ENCODE data around the gene ASTN2.

DNA sequence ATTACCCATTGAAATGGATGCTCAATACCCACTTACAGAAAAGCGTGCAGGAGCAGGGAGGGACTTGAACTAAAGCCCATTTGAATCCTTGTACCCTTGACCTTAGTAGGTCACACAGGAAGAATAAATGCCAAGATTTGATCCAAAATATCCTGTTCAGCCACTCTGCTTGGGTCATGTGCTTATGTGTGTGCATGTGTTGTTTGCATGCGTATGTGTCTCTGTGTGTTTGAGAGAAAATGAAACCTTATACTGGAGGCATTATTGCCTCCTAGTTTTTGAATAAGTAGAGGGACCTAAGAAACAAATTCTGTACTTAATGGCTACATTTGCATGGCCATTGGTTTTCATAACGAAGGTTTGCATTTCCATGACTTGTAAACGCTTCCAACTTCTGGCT lies 791.1 kb downstream of the ASTN2 start:
- TF ChIP-seq POLR2AphosphoS5 (IDR thresholded peaks at IDR 0.05), result no peak
- TF ChIP-seq, protein P1, sequence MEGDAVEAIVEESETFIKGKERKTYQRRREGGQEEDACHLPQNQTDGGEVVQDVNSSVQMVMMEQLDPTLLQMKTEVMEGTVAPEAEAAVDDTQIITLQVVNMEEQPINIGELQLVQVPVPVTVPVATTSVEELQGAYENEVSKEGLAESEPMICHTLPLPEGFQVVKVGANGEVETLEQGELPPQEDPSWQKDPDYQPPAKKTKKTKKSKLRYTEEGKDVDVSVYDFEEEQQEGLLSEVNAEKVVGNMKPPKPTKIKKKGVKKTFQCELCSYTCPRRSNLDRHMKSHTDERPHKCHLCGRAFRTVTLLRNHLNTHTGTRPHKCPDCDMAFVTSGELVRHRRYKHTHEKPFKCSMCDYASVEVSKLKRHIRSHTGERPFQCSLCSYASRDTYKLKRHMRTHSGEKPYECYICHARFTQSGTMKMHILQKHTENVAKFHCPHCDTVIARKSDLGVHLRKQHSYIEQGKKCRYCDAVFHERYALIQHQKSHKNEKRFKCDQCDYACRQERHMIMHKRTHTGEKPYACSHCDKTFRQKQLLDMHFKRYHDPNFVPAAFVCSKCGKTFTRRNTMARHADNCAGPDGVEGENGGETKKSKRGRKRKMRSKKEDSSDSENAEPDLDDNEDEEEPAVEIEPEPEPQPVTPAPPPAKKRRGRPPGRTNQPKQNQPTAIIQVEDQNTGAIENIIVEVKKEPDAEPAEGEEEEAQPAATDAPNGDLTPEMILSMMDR (IDR thresholded peaks at IDR 0.05), result no peak
- TF ChIP-seq EP300 (IDR thresholded peaks at IDR 0.05), result no peak

All from sigmoid colon (tissue), 4 donors.